ENCODE measurements around the gene CDCP1. TPM values are rescaled to one million over a fixed set of nuclear protein-coding genes. Genes with fewer than 3 reads are reported as not detected.

Gene CDCP1
- total RNA-seq, 2 experiments from 2014 or later = 5.3 to 7.0 TPM

DNA sequence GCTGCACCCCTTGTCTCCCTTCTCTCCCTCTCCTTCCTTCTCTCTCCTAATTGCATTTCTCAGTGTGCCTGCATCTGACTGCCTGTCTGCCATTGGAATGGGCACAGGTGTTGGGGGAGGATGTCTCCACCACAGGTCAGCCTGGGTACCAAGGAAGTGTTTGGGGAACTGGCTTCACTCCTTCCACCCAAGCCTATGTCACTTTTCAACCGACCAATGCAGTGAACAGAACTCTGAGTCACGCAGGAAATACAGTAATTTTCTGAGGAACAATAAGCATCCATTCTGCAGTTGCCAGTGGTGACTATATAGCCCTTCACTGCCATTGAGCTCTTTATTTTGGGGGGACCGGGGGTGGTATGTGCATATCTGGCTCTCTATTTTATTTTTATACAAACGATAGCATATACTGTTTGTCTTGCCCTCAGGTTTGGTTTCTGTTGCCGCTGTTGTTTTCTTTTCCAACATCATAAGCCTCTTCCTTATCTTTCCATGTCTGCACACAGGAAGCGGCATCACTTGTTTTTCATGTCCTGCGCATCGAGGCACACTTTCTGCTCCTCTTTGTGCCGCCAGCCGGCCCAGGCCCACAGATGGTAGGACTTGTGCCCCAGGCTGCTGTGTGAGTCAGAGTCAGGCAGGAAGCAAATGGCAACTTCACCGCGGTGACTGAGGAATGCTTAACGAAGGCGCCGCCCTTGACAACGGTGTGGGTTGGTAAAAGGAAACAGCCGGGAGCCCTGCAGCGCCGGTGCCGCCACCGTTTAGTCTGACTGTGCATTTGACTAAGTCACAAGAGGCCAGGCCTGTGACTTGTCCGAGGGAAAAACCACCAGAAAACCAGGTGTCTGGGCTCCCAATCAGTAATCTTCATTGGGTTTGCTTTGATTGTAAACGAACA lies 21.1 kb upstream of the CDCP1 start:
- CTCF ChIA-PET = interaction anchor here (1.0 to 1.6 kb wide), 4 partner anchors 24 to 130 kb away, joined by 3 to 6 read pairs (median 5); no protein-coding TSS in a partner anchor
- H3K36me3 Mint-ChIP-seq = peaks cover 3% of the 10 kb centered on the region

DNA sequence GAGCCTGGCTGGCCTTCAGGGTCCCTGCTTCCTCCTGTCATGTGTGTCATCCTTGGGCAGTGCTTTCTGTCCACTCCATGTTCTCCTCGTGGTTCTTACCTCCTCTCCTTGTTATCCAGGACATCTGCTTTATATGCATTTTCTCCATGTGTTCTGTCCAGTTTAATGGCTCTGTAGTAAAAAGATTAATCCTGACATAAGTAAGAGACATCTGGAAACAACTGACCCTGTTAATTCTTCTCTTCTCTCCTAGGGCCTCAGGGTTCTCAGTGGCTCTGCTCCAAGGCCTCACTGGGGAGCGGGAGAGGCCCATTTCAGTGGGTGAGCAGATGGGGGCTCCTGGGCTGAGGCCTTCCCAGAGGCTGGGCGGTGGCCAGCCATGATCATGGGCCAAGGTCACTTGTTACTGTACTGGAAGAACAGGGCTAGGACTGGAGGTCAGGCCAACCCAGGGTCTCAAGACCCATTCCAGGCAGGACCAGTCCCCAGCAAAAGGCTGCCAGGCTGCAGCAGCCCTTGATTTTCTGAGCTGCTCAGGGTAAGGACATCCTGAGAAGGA lies 20.2 kb upstream of the CDCP1 start:
- CTCF ChIA-PET = interaction anchor here (1.0 to 1.6 kb wide), 3 partner anchors 24 to 125 kb away, joined by 3 to 6 read pairs (median 4); no protein-coding TSS in a partner anchor
- H3K4me1 Mint-ChIP-seq = peaks cover 29% of the 10 kb centered on the region
- H3K36me3 Mint-ChIP-seq = peaks cover 3% of the 10 kb centered on the region
- DNase-seq (no peak), ATAC-seq (no peak)
- H3K4me3 Mint-ChIP-seq = no peak overlapping the region
- H3K27me3 Mint-ChIP-seq = peaks cover 17% of the 10 kb centered on the region
- peak overlapping the region; percentile 96 for H3K27ac Mint-ChIP-seq
- peaks cover 2% of the 10 kb centered on the region for H3K9me3 Mint-ChIP-seq (ENCODE audit: low read depth)

More for the DNA sequence above, 21.1 kb upstream of the CDCP1 start:
- Mint-ChIP-seq H3K27me3 (peaks cover 15% of the 10 kb centered on the region), H3K27ac (peak overlapping the region; percentile 96), H3K4me1 (peaks cover 29% of the 10 kb centered on the region), H3K4me3 (peak overlapping the region; percentile 66), H3K9me3 (ENCODE audit: low read depth) (peaks cover 2% of the 10 kb centered on the region)
- peak; percentile 91 for DNase-seq
- peak; percentile 99 for ATAC-seq

DNA sequence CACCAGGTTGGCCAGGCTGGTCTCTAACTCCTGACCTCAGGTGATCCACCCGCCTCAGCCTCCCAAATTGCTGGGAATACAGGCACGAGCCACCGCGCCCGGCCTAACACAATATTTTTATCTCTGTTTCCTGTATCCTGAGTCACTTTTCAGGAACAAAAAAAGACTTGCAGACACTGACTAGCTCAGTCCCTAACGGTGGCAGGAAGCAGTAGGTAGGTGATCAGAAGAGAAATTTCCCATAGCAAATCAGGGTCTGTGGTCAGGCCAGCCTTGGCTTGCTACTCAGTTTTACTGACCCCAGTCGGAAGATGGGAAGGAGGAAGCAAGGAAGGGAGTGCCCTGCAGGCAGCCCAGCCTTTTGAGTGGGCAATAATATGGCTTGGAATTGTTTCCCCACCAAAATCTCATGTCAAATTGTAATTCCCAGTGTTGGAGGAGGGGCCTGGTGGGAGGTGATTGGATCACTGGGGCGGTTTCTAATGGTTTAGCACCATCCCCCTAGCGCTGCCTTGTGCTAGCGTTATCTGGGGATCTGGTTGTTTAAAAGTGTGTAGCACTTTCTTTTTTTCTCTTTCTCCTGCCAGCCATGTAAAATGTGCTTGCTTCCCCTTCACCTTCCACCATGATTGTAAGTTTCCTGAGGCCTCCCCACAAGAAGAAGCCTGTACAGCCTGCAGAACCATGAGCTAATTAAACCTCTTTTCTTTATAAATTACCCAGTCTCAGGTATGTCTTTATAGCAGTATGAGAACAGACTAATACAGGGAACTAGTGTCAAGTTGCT lies 19.5 kb upstream of the CDCP1 start:
- CTCF ChIA-PET = interaction anchor here (1.6 kb wide), 1 partner anchor 25 kb away, joined by 3 read pairs; no protein-coding TSS in a partner anchor
- Mint-ChIP-seq H3K27me3 (peaks cover 23% of the 10 kb centered on the region), H3K4me3 (no peak overlapping the region), H3K36me3 (peaks cover 3% of the 10 kb centered on the region), H3K9me3 (ENCODE audit: low read depth) (peaks cover 2% of the 10 kb centered on the region), H3K27ac (no peak overlapping the region), H3K4me1 (peaks cover 27% of the 10 kb centered on the region)
- no peak for ATAC-seq
- DNase-seq = no peak

DNA sequence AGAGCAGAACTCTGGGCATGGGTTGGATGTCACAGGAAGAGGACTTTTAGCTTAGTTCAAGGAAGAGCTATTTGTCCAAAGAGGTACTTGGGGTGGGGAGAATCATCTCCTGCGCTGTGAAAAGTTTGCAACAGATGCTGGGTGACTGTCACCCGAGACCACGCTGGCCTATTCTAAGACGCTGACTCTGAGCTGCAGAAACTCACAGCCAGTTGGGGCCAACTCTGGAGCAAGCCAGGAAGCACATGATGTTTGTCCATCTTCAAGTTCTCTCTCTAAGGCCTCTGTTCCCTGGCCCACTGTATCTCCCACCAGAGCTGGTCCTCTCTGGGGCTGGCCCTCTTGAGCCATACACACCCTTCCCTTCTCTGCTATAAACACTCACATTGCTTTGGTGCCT lies 17.9 kb upstream of the CDCP1 start:
- CTCF ChIA-PET = interaction anchor here (1.6 kb wide), 1 partner anchor 46 kb away, joined by 6 read pairs; no protein-coding TSS in a partner anchor
- DNase-seq (no peak), ATAC-seq (no peak)
- H3K4me1 Mint-ChIP-seq = peaks cover 23% of the 10 kb centered on the region
- peaks cover 3% of the 10 kb centered on the region for H3K36me3 Mint-ChIP-seq
- no peak overlapping the region for H3K27ac Mint-ChIP-seq
- H3K27me3 Mint-ChIP-seq = peaks cover 33% of the 10 kb centered on the region
- no peak overlapping the region for H3K4me3 Mint-ChIP-seq
- H3K9me3 Mint-ChIP-seq (ENCODE audit: low read depth) = peaks cover 2% of the 10 kb centered on the region

DNA sequence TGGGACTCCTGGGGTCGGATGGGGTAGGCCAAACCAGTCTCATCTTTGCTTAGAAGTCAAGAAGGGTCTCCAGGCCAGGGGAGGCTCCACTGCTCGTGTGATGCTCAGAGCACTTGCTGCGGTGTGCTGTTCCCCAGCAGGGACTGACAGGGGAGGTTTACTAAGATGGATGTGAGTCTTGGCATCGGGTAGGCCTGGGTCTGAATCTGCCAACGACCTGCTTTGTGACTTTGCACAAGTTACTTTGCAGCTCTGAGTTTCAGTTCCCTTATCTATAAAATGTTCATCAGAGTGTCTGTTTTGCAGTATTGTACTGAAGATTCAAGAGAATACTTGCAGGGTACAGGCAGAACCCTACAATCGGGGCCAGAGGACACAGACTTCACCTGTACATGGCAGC lies 17.3 kb upstream of the CDCP1 start:
- CTCF ChIA-PET = interaction anchor here (1.6 kb wide), 1 partner anchor 47 kb away, joined by 6 read pairs; no protein-coding TSS in a partner anchor
- no peak for DNase-seq
- H3K4me3 Mint-ChIP-seq = no peak overlapping the region

DNA sequence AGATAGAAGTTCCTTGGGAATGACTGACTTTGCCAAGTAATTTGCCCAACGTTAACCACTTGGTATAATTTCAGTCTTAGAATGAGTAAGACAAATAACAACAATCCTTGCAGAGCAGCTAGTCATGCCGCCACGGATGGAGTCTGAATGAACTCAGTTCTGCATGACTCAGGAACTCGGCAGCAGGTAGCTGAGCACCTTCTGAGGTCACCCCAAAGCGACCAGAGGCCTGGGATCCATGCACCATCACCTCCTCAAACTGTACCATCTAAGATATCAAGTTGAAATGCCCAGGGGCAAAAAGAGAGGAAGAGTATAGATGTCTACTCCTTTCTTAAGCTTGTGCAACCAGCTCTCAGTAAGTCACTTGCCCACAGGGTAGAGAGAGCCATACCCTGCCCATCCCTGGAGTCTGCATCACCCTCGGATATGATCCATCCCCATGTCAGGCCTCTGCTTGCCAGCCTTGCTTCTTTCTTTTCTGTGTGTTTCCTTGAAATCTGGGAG lies 8.5 kb upstream of the CDCP1 start:
- CTCF ChIA-PET = interaction anchor here (1.2 to 2.0 kb wide), 4 partner anchors 53 to 117 kb away, joined by 3 to 4 read pairs (median 4); no protein-coding TSS in a partner anchor
- peaks cover 9% of the 10 kb centered on the region for H3K9me3 Mint-ChIP-seq (ENCODE audit: low read depth)
- DNase-seq (no peak), ATAC-seq (no peak)
- H3K4me1 Mint-ChIP-seq = no peaks in the 10 kb centered on the region
- H3K27me3 Mint-ChIP-seq = peaks cover 61% of the 10 kb centered on the region
- no peak overlapping the region for H3K4me3 Mint-ChIP-seq
- H3K36me3 Mint-ChIP-seq = peaks cover 12% of the 10 kb centered on the region
- no peak overlapping the region for H3K27ac Mint-ChIP-seq

More for the DNA sequence above, 17.3 kb upstream of the CDCP1 start:
- no peak for ATAC-seq
- peaks cover 3% of the 10 kb centered on the region for H3K36me3 Mint-ChIP-seq
- no peak overlapping the region for H3K27ac Mint-ChIP-seq
- peaks cover 2% of the 10 kb centered on the region for H3K9me3 Mint-ChIP-seq (ENCODE audit: low read depth)
- peaks cover 39% of the 10 kb centered on the region for H3K27me3 Mint-ChIP-seq
- H3K4me1 Mint-ChIP-seq = peaks cover 23% of the 10 kb centered on the region

DNA sequence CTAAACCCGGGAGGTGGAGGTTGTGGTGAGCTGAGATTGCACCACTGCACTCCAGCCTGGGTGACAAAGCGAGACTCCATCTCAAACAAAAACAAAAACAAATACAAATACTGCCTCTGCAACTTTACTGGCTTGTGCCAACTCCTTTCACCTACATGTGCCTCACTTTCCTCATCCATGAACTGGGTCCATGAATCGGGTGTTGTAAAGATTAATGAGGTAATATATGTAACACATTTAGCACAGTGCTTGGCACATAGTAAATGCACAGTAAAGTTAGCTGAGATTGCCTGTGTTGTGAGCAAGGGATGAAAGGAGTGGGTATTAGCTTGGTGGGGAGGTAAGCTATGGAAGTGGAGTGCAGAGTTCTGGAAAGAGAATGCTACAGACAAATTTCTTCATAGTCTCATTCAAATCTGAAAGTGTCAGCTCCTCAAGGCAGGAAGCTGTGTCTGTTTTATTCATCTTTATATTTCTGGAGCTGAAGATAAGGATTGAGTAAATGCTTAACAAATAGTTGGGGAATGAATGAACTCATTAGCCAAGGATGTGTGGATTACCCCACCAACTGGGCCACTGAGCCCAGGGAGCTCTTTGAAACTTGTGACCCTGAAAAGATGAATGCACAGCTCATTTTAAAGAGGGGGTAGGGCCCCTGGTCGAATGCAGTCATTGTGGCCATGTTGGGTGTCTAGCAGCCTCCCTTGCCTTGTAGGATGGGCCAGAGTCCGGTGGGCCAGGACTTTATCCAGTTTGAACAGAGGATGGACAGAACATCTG lies 7.7 kb upstream of the CDCP1 start:
- DNase-seq = no peak
- H3K27me3 Mint-ChIP-seq = peaks cover 58% of the 10 kb centered on the region
- no peak overlapping the region for H3K4me3 Mint-ChIP-seq
- no peak overlapping the region for H3K27ac Mint-ChIP-seq
- CTCF ChIA-PET = interaction anchor here (1.2 to 2.0 kb wide), 2 partner anchors 54 to 99 kb away, joined by 3 to 4 read pairs; no protein-coding TSS in a partner anchor
- peaks cover 9% of the 10 kb centered on the region for H3K9me3 Mint-ChIP-seq (ENCODE audit: low read depth)
- H3K36me3 Mint-ChIP-seq = peaks cover 12% of the 10 kb centered on the region
- H3K4me1 Mint-ChIP-seq = no peaks in the 10 kb centered on the region
- no peak for ATAC-seq

DNA sequence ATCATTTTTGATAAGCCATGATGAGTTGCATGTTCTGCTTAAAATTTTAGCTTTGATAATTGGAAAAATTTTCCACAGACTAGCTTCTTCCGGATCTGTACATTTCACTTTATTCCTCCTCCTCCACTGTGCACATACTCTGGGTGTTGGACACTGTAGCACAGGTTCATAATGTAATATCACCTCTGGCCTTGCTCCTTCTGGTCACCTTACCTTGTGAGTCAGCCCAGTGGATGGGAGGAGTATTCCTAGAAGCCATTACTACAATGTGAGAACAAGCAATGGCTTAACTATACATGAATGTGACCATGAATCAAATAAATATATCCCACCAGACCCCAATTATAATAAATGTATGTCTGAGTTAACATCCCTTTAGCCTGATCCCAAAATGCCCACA lies 6.1 kb upstream of the CDCP1 start:
- peaks cover 62% of the 10 kb centered on the region for H3K27me3 Mint-ChIP-seq
- peaks cover 12% of the 10 kb centered on the region for H3K36me3 Mint-ChIP-seq
- DNase-seq (no peak), ATAC-seq (no peak)
- H3K4me3 Mint-ChIP-seq = no peak overlapping the region
- H3K9me3 Mint-ChIP-seq (ENCODE audit: low read depth) = peaks cover 9% of the 10 kb centered on the region
- CTCF ChIA-PET = no interaction called here
- H3K4me1 Mint-ChIP-seq = no peaks in the 10 kb centered on the region
- no peak overlapping the region for H3K27ac Mint-ChIP-seq

DNA sequence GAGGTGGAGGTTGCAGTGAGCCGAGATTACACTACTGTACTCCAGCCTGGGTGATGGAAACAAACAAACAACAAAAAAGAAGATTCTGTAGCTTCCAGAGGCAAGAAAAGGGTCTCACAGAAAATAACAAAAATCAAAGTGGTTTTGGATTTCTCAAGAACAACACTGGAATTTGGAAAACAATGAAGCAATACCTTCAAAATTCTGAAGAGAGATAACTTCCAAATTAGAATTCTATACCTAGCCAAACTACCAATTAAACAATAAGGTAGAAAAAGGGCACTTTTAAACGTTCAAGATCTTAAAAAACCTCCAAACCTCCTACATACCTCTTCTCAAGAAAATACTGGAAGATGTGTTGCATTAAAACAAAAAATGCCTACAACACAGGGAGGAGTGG lies 4.9 kb upstream of the CDCP1 start:
- Mint-ChIP-seq H3K27me3 (peaks cover 65% of the 10 kb centered on the region), H3K36me3 (peaks cover 12% of the 10 kb centered on the region), H3K4me1 (peaks cover 2% of the 10 kb centered on the region), H3K4me3 (no peak overlapping the region), H3K27ac (no peak overlapping the region), H3K9me3 (ENCODE audit: low read depth) (peaks cover 9% of the 10 kb centered on the region)
- no peak for ATAC-seq
- DNase-seq = no peak
- CTCF ChIA-PET = interaction anchor here (0.7 kb wide), 1 partner anchor 915 kb away, joined by 3 read pairs; no protein-coding TSS in a partner anchor

DNA sequence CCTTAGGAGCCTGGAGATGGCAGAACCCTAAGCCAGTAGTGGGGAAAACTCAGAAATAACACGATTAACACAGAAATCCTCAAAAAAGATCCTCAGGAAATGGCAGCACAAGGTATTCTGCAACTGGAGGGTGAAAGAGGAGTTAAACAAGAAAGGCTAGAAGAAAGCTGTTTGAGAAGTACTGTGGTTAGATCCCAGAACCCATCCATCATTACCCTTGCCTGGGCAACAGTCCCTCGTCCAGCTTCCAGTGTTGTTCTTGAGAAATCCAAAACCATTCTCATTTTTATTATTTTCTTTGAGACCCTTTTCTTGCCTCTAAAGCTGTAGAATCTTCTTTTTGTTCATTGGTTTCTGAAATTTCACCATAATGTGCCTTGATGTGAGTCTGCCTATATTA lies 2.7 kb upstream of the CDCP1 start:
- CTCF ChIA-PET = interaction anchor here (1.4 kb wide), 1 partner anchor 11 kb away, joined by 4 read pairs; no protein-coding TSS in a partner anchor
- peaks cover 68% of the 10 kb centered on the region for H3K27me3 Mint-ChIP-seq
- DNase-seq = no peak
- no peak overlapping the region for H3K27ac Mint-ChIP-seq
- no peak overlapping the region for H3K4me3 Mint-ChIP-seq
- peaks cover 17% of the 10 kb centered on the region for H3K4me1 Mint-ChIP-seq
- H3K36me3 Mint-ChIP-seq = peaks cover 12% of the 10 kb centered on the region
- no peak for ATAC-seq
- peaks cover 9% of the 10 kb centered on the region for H3K9me3 Mint-ChIP-seq (ENCODE audit: low read depth)

DNA sequence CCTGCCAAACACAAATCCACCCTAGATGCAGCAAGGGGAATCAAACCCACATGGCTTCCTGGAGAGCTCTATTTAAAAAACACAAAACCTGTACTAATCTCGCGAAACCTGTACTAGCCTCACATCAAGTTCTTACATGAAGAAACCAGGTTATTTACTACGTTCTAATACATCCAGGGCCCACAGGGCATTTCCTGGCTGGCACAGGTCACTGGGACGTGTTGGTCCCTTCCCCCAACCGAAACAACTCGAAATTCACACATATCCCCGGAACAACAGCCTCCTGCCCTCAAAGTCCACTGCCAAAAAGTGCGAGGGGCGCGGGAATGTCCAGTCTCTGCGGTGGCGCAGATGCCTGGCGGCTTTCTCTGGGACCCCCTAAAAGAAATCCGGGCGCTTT lies 955 bp downstream of the CDCP1 start:
- DNase-seq = no peak
- CTCF ChIA-PET = interaction anchor here (1.0 to 1.8 kb wide), 2 partner anchors 65 to 105 kb away, joined by 4 read pairs; no protein-coding TSS in a partner anchor
- Mint-ChIP-seq H3K4me1 (peaks cover 19% of the 10 kb centered on the region), H3K36me3 (peaks cover 4% of the 10 kb centered on the region), H3K27ac (no peak overlapping the region), H3K27me3 (peaks cover 82% of the 10 kb centered on the region), H3K4me3 (peak overlapping the region; percentile 73), H3K9me3 (ENCODE audit: low read depth) (no peaks in the 10 kb centered on the region)
- ATAC-seq = no peak

Data from activated CD8-positive, alpha-beta memory T cell treated with anti-CD3 and anti-CD28 coated beads, Interleukin-2, amount 10 ng/mL, durations not matched to agents 7 days and 5 days (primary cell).